Measurements from ENCODE around the gene CD84.

GRCh38 chr1:160539684-160539989 lies 39.7 kb downstream of the CD84 start:
- TF ChIP-seq CTCF (IDR thresholded peaks at IDR 0.05; ENCODE audit: low read depth, low read length, poor library complexity, severe bottlenecking) (no peak), EZH2phosphoT487 (IDR thresholded peaks at IDR 0.05; ENCODE audit: borderline replicate concordance, low read length) (no peak)

All from DOHH2 (cell line).